Fibroblast of mammary gland (primary cell): ENCODE data around the gene BCL7C.

Source experiments
- DNase-seq: peaks from one replicate; pipeline ENCODE4 v3.0.0-alpha.2; 2010; ENCODE audit warnings: low read depth
- H3K4me3 ChIP-seq: 2 replicates; pipeline ENCODE4 v1.5.1; 2011; ENCODE audit warnings: low read depth, mild to moderate bottlenecking, low read length, moderate library complexity; ENCODE audit not compliant: control insufficient read depth
- CTCF ChIP-seq: conservative IDR thresholded peaks from 2 replicates; pipeline ENCODE4 v1.5.1; 2011; ENCODE audit warnings: low read depth, low read length, inconsistent platforms; ENCODE audit not compliant: control insufficient read depth, insufficient read depth

BCL7C gene

GRCh38 chr16:30838876-30839471 lies 54.9 kb downstream of the BCL7C start:
- TF ChIP-seq CTCF, result no peak
- H3K4me3 ChIP-seq, result no peak overlapping the region
- no peak for DNase-seq

GRCh38 chr16:30837904-30838303 lies 56.0 kb downstream of the BCL7C start:
- no peak for TF ChIP-seq CTCF
- H3K4me3 ChIP-seq, result no peak overlapping the region
- no peak for DNase-seq
